ACHN (cell line): ENCODE data around the gene AMZ1.
"Not testable (repeated sequence)": the region's sequence is repeated elsewhere in the genome, so short reads cannot be mapped to it uniquely, and the experiment has no call there.

ENCODE experiments used
- DNase-seq: peaks from one replicate; pipeline ENCODE4 v3.0.0-alpha.2; 2015
- in situ Hi-C: cut with HindIII; loops from 2 replicates; pipeline ENCODE4 v1.10.0; 2017; ENCODE audit warnings: low sequenced_read_pairs, low pct_ligation_motif_present, low pct_unique_long_range_greater_than_20kb

The AMZ1 gene

GRCh38 chr7:2730846-2731770 is 43.1 kb downstream of the AMZ1 start:
- no peak for DNase-seq
- in situ Hi-C loops, result no loop called here

- in situ Hi-C loops, result no loop called here
- DNase-seq, result no peak
Measured at GRCh38 chr7:2732388-2732787, 44.4 kb downstream of the AMZ1 start.

- no peak for DNase-seq
Measured at GRCh38 chr7:2732959-2733584, 45.1 kb downstream of the AMZ1 start.

GRCh38 chr7:2734084-2734686 is 46.2 kb downstream of the AMZ1 start:
- no peak for DNase-seq
- in situ Hi-C loops, result no loop called here

More at GRCh38 chr7:2732959-2733584, 45.1 kb downstream of the AMZ1 start:
- in situ Hi-C loops, result no loop called here

GRCh38 chr7:2734751-2735571 is 47.0 kb downstream of the AMZ1 start:
- in situ Hi-C loops, result no loop called here
- DNase-seq, result no peak

- in situ Hi-C loops, result no loop called here
- DNase-seq, result no peak
Measured at GRCh38 chr7:2735744-2736143, 47.7 kb downstream of the AMZ1 start.

- in situ Hi-C loops, result no loop called here
- DNase-seq, result no peak
Measured at GRCh38 chr7:2736411-2736914, 48.5 kb downstream of the AMZ1 start.

- in situ Hi-C loops, DNase-seq: not testable (repeated sequence)
Measured at GRCh38 chr7:2737005-2737743, 49.2 kb downstream of the AMZ1 start.

- in situ Hi-C loops, result no loop called here
- DNase-seq, result no peak
Measured at GRCh38 chr7:2737771-2738540, 50.0 kb downstream of the AMZ1 start.

- in situ Hi-C loops, result no loop called here
- no peak for DNase-seq
Measured at GRCh38 chr7:2738766-2739549, 51.0 kb downstream of the AMZ1 start.

GRCh38 chr7:2743523-2744185 is 55.7 kb downstream of the AMZ1 start:
- in situ Hi-C loops, DNase-seq: not testable (repeated sequence)

GRCh38 chr7:2748684-2749083 is 60.7 kb downstream of the AMZ1 start:
- in situ Hi-C loops, DNase-seq: not testable (repeated sequence)

GRCh38 chr7:2750004-2750407 is 62.0 kb downstream of the AMZ1 start:
- no peak for DNase-seq
- in situ Hi-C loops, result no loop called here

- in situ Hi-C loops, result no loop called here
- DNase-seq, result no peak
Measured at GRCh38 chr7:2751086-2751485, 63.1 kb downstream of the AMZ1 start.

GRCh38 chr7:2753148-2753547 is 65.1 kb downstream of the AMZ1 start:
- in situ Hi-C loops, result no loop called here
- DNase-seq, result no peak

- DNase-seq, result no peak
- in situ Hi-C loops, result no loop called here
Measured at GRCh38 chr7:2754086-2754485, 66.1 kb downstream of the AMZ1 start.
